SK-N-SH (cell line): ENCODE results near the gene BMP2K. TPM values are rescaled to one million over a fixed set of nuclear protein-coding genes. Genes with fewer than 3 reads are reported as not detected.

Experiments used
- CTCF ChIA-PET: fragments of 300-600, 350-600 bp; formaldehyde crosslinking; extraction: SDS; loops from one replicate; lab custom pipeline; 2021; lab: Yijun Ruan, JAX
- POLR2A ChIA-PET: fragments of 350-600 bp; sonication (Branson Sonifier 250); formaldehyde crosslinking; extraction: SDS; loops from one replicate; lab custom pipeline; 2020; ENCODE audit warnings: antibody characterized with exemption, inconsistent platforms; lab: Yijun Ruan, JAX
- DNase-seq: peaks from one replicate; pipeline ENCODE4 v3.0.0; 2012
- H2AFZ ChIP-seq: fragments of 200-600 bp; sonication (generic); 2 replicates; pipeline ENCODE4 v1.8.1; 2016; ENCODE audit warnings: antibody characterized with exemption, mild to moderate bottlenecking, low read depth
- H3F3A ChIP-seq: fragments of 200-600 bp; sonication (generic); replicated peaks from 2 replicates; pipeline ENCODE3; 2016; ENCODE audit warnings: antibody characterized with exemption, mild to moderate bottlenecking; ENCODE audit not compliant: insufficient read depth
- H3K27ac ChIP-seq, 2 experiments: fragments of 200-500 bp in 1 of 2; fragments of 200-600 bp in 1 of 2; sonication (Bioruptor generic) in 1 of 2; sonication (generic), shearing (Covaris generic) in 1 of 2; 2 replicates each; pipeline versions ENCODE4 v1.5.1 to v1.6.1; 2014 to 2016; ENCODE audit warnings: low read depth in 2 of 2, inconsistent platforms in 1 of 2, low read length in 1 of 2, mild to moderate bottlenecking in 1 of 2, mixed read lengths in 1 of 2
- H3K27me3 ChIP-seq: fragments of 200-600 bp; sonication (generic), shearing (Covaris generic); 2 replicates; pipeline ENCODE4 v1.6.1; 2016; ENCODE audit warnings: mixed run types; ENCODE audit not compliant: insufficient read depth
- H3K36me3 ChIP-seq, 2 experiments: fragments of 200-500 bp in 1 of 2; fragments of 200-600 bp in 1 of 2; sonication (Bioruptor generic) in 1 of 2; sonication (generic) in 1 of 2; replicated peaks in 1 of 2; 2 replicates each; pipeline versions ENCODE3 to v1.5.1; 2014 to 2016; ENCODE audit warnings: low read length in 1 of 2, mild to moderate bottlenecking in 1 of 2; ENCODE audit not compliant: insufficient read depth in 2 of 2, control insufficient read depth in 1 of 2
- H3K4me1 ChIP-seq, 2 experiments: fragments of 200-500 bp in 1 of 2; fragments of 200-600 bp in 1 of 2; sonication (Bioruptor generic) in 1 of 2; sonication (generic), shearing (Covaris generic) in 1 of 2; 2 replicates each; pipeline versions ENCODE4 v1.5.1 to v1.6.1; 2014 to 2016; ENCODE audit warnings: low read depth in 1 of 2, low read length in 1 of 2, mixed run types in 1 of 2; ENCODE audit not compliant: insufficient read depth in 2 of 2, control insufficient read depth in 1 of 2
- H3K4me2 ChIP-seq: fragments of 200-600 bp; sonication (generic), shearing (Covaris generic); 2 replicates; pipeline ENCODE4 v1.6.1; 2017; ENCODE audit warnings: mixed run types
- H3K4me3 ChIP-seq, 2 experiments: fragments of 200-500 bp in 1 of 2; fragments of 200-600 bp in 1 of 2; sonication (Bioruptor generic) in 1 of 2; sonication (generic), shearing (Covaris generic) in 1 of 2; 2 replicates each; pipeline versions ENCODE4 v1.5.1 to v1.8.1; 2014 to 2016; ENCODE audit warnings: low read depth in 2 of 2, inconsistent platforms in 1 of 2, low read length in 1 of 2, mild to moderate bottlenecking in 1 of 2, mixed read lengths in 1 of 2, moderate library complexity in 1 of 2
- H3K79me2 ChIP-seq: fragments of 200-600 bp; sonication (generic); 2 replicates; pipeline ENCODE4 v1.8.1; 2017; ENCODE audit warnings: mild to moderate bottlenecking; ENCODE audit not compliant: insufficient read depth
- H3K9ac ChIP-seq: fragments of 200-600 bp; sonication (generic); 2 replicates; pipeline ENCODE4 v1.6.1; 2017; ENCODE audit warnings: mixed run types
- H3K9me2 ChIP-seq: fragments of 200-600 bp; sonication (generic); 2 replicates; pipeline ENCODE4 v1.6.1; 2017; ENCODE audit warnings: mixed run types
- H3K9me3 ChIP-seq: fragments of 200-600 bp; sonication (generic); 2 replicates; pipeline ENCODE4 v1.6.1; 2017; ENCODE audit warnings: mixed run types, mild to moderate bottlenecking, moderate library complexity
- H4K20me1 ChIP-seq: fragments of 200-600 bp; sonication (generic); 2 replicates; pipeline ENCODE4 v1.6.1; 2017; ENCODE audit warnings: mild to moderate bottlenecking, mixed run types; ENCODE audit not compliant: insufficient read depth
- CTCF ChIP-seq: fragments of 200-600 bp; sonication (generic); IDR thresholded peaks from 2 replicates; pipeline ENCODE4 v1.6.1; 2017; ENCODE audit warnings: antibody characterized with exemption, mild to moderate bottlenecking, moderate library complexity
- EZH2phosphoT487 ChIP-seq: fragments of 200-600 bp; sonication (generic); IDR thresholded peaks from 2 replicates; pipeline ENCODE4 v1.6.1; 2017; ENCODE audit warnings: low read depth, mixed run types, mild to moderate bottlenecking, antibody characterized with exemption, moderate library complexity, borderline replicate concordance
- FOSL2 ChIP-seq: IDR thresholded peaks from 2 replicates; pipeline ENCODE4 v1.4.0; 2012; ENCODE audit warnings: low read depth, mild to moderate bottlenecking, moderate library complexity, borderline replicate concordance
- FOXJ3 ChIP-seq: sonication (generic); formaldehyde crosslinking; IDR thresholded peaks from 2 replicates; pipeline ENCODE4 v1.5.1; 2020; ENCODE audit warnings: mild to moderate bottlenecking, missing genetic modification reagents
- FOXM1 ChIP-seq: IDR thresholded peaks from 2 replicates; pipeline ENCODE4 v1.4.0; 2012; ENCODE audit warnings: low read depth, mild to moderate bottlenecking
- GABPA ChIP-seq: IDR thresholded peaks from 2 replicates; pipeline ENCODE4 v1.4.0; 2012; ENCODE audit warnings: low read depth, mild to moderate bottlenecking
- IRF3 ChIP-seq: fragments of 150-350 bp; IDR thresholded peaks from 2 replicates; pipeline ENCODE4 v1.6.1; 2016; ENCODE audit warnings: mild to moderate bottlenecking, low read depth, low read length
- JUND ChIP-seq: IDR thresholded peaks from 2 replicates; pipeline ENCODE4 v1.4.0; 2012
- MAX ChIP-seq: IDR thresholded peaks from 2 replicates; pipeline ENCODE4 v1.4.0; 2012; ENCODE audit warnings: low read depth
- MEF2A ChIP-seq: IDR thresholded peaks from 2 replicates; pipeline ENCODE4 v1.4.0; 2012; ENCODE audit warnings: low read depth, borderline replicate concordance
- NFIC ChIP-seq: IDR thresholded peaks from 2 replicates; pipeline ENCODE4 v1.4.0; 2012; ENCODE audit warnings: borderline replicate concordance
- NRF1 ChIP-seq: IDR thresholded peaks from 2 replicates; pipeline ENCODE4 v1.6.1; 2012; ENCODE audit warnings: low read depth, mild to moderate bottlenecking, low read length
- RFX5 ChIP-seq: IDR thresholded peaks from 2 replicates; pipeline ENCODE4 v1.6.1; 2012; ENCODE audit warnings: mild to moderate bottlenecking, improper control_type of control experiment, low read length
- RXRA ChIP-seq: IDR thresholded peaks from 2 replicates; pipeline ENCODE4 v1.4.0; 2012; ENCODE audit warnings: low read depth, mild to moderate bottlenecking, borderline replicate concordance
- SIN3A ChIP-seq: IDR thresholded peaks from 2 replicates; pipeline ENCODE4 v1.6.1; 2012; ENCODE audit warnings: low read depth, mild to moderate bottlenecking, low read length, moderate library complexity, borderline replicate concordance
- SMC3 ChIP-seq: IDR thresholded peaks from 2 replicates; pipeline ENCODE4 v1.6.1; 2012; ENCODE audit warnings: low read depth, low read length, improper control_type of control experiment
- TAF1 ChIP-seq: IDR thresholded peaks from 2 replicates; pipeline ENCODE4 v1.6.1; 2012; ENCODE audit warnings: low read depth, mild to moderate bottlenecking, low read length, moderate library complexity, borderline replicate concordance
- TCF12 ChIP-seq: IDR thresholded peaks from 2 replicates; pipeline ENCODE4 v1.4.0; 2012
- USF1 ChIP-seq: IDR thresholded peaks from 2 replicates; pipeline ENCODE4 v1.4.0; 2012; ENCODE audit warnings: low read depth, borderline replicate concordance
- YY1 ChIP-seq: IDR thresholded peaks from 2 replicates; pipeline ENCODE4 v1.4.0; 2012; ENCODE audit warnings: low read depth, mild to moderate bottlenecking
- ZBTB33 ChIP-seq: IDR thresholded peaks from 2 replicates; pipeline ENCODE4 v1.4.0; 2012; ENCODE audit warnings: low read depth, borderline replicate concordance
- polyA plus RNA-seq, 3 experiments: library from polyadenylated mRNA; depleted of rRNA; stranded (reverse); fragments of >200 nt; gene quantifications; 2 replicates each; pipeline ENCODE4 v1.2.3, GENCODE V29; 2012

The BMP2K gene
- polyA plus RNA-seq, 1 of the 3 experiments (the other 2 are of a cell fraction): 7.2 TPM

GRCh38 chr4:78885598-78885997, 109.4 kb downstream of the BMP2K start:
- CTCF ChIA-PET: interaction anchor here (0.9 kb wide), 1 partner anchor 34 kb away, joined by 3 read pairs; no protein-coding TSS in a partner anchor
- Histone ChIP-seq H3K79me2 (no peaks in the 10 kb centered on the region), H3K9me2 (no peaks in the 10 kb centered on the region), H3K27me3 (no peaks in the 10 kb centered on the region), H2AFZ (no peak overlapping the region), H4K20me1 (no peaks in the 10 kb centered on the region), H3K36me3 (peaks cover 31 to 61% of the 10 kb centered on the region in 2 experiments), H3K4me3 (no peak overlapping the region), H3K4me1 (no peaks in the 10 kb centered on the region)
- no peak for DNase-seq
- TF ChIP-seq MAX: no peak
- no peak for TF ChIP-seq RXRA
- no peak for TF ChIP-seq GABPA
- no peak for TF ChIP-seq NRF1
- TF ChIP-seq TAF1: no peak
- no peak for TF ChIP-seq FOSL2
- TF ChIP-seq NFIC: no peak
- TF ChIP-seq SMC3: no peak
- no peak for TF ChIP-seq YY1
- TF ChIP-seq FOXJ3 (CRISPR knock-in tag): no peak
- no peak for TF ChIP-seq EZH2phosphoT487
- TF ChIP-seq FOXM1: no peak
- no peak for TF ChIP-seq ZBTB33
- no peak for TF ChIP-seq MEF2A
- TF ChIP-seq, all 33 proteins: peak for 0
- H3F3A ChIP-seq: no peaks in the 10 kb centered on the region
- no peak overlapping the region for H3K9ac ChIP-seq
- POLR2A ChIA-PET: no interaction called here
- H3K9me3 ChIP-seq: no peaks in the 10 kb centered on the region
- H3K27ac ChIP-seq: no peak overlapping the region
- no peak overlapping the region for H3K4me2 ChIP-seq

- Histone ChIP-seq H3K4me1 (no peaks in the 10 kb centered on the region), H3K36me3 (peaks cover 36 to 43% of the 10 kb centered on the region in 2 experiments), H3K9ac (no peak overlapping the region), H2AFZ (no peak overlapping the region), H3F3A (no peaks in the 10 kb centered on the region), H3K79me2 (no peaks in the 10 kb centered on the region), H3K27me3 (no peaks in the 10 kb centered on the region), H3K27ac (no peak overlapping the region), H3K4me2 (no peak overlapping the region), H3K9me3 (no peaks in the 10 kb centered on the region), H4K20me1 (no peaks in the 10 kb centered on the region), H3K9me2 (no peaks in the 10 kb centered on the region), H3K4me3 (no peak overlapping the region)
- no peak for DNase-seq
- ChIA-PET CTCF (interaction anchor here (1.6 kb wide), 1 partner anchor 29 kb away, joined by 3 read pairs; no protein-coding TSS in a partner anchor), POLR2A (no interaction called here)
- TF ChIP-seq RFX5: no peak
- no peak for TF ChIP-seq SIN3A
- no peak for TF ChIP-seq CTCF
- TF ChIP-seq FOSL2: no peak
- TF ChIP-seq YY1: no peak
- no peak for TF ChIP-seq FOXM1
- no peak for TF ChIP-seq ZBTB33
- no peak for TF ChIP-seq IRF3
- no peak for TF ChIP-seq GABPA
- TF ChIP-seq JUND: no peak
- TF ChIP-seq USF1: no peak
- no peak for TF ChIP-seq SMC3
- TF ChIP-seq TCF12: no peak
These were observed 113.8 kb downstream of the BMP2K start for GRCh38 chr4:78889955-78890354.
